C4-2B (cell line): Measurements from ENCODE around the gene MGMT.

ENCODE experiments used
- CTCF ChIP-seq: fragments of 450-650 bp; conservative IDR thresholded peaks from 2 replicates; pipeline ENCODE4 v1.5.1; 2017; ENCODE audit warnings: mild to moderate bottlenecking
- ZFX ChIP-seq: fragments of 450-650 bp; IDR thresholded peaks from 2 replicates; pipeline ENCODE4 v1.6.1; 2017

GRCh38 chr10:129541748-129542487, 74.9 kb downstream of the MGMT start:
- TF ChIP-seq CTCF (no peak), ZFX (no peak)
